IMR-90 (cell line): ENCODE data around the gene TAGLN. TPM values are rescaled to one million over a fixed set of nuclear protein-coding genes. Genes with fewer than 3 reads are reported as not detected.

Experiments
- ATAC-seq: fragments of 200-7000 bp; cut with Tn5 transposase; 2 replicates; pipeline ENCODE4 v1.9.1; 2020; ENCODE audit warnings: low read depth, mild to moderate bottlenecking, moderate library complexity
- BruUV-seq: library from RNA; stranded (reverse); fragments of 400-500 nt; replicated peaks from 2 replicates; lab custom pipeline; 2021; lab: Mats Ljungman, UMichigan
- CTCF ChIA-PET: fragments of 300-600 bp; formaldehyde crosslinking; extraction: SDS; loops from one replicate; lab custom pipeline; 2021; ENCODE audit warnings: antibody characterized with exemption; lab: Yijun Ruan, JAX
- POLR2A ChIA-PET: fragments of 300-600 bp; sonication (Branson Sonifier 250); formaldehyde crosslinking; loops from one replicate; lab custom pipeline; 2022; ENCODE audit warnings: antibody characterized with exemption; ENCODE audit not compliant: unreplicated experiment; lab: Charles Lee
- DNase-seq: peaks from one replicate; pipeline ENCODE4 v3.0.0; 2013
- H2AFZ ChIP-seq: replicated peaks from 2 replicates; pipeline ENCODE3; 2013; ENCODE audit warnings: low read length, mild to moderate bottlenecking; ENCODE audit not compliant: poor library complexity
- H2AK5ac ChIP-seq: 2 replicates; pipeline ENCODE4 v1.6.1; 2013; ENCODE audit warnings: low read depth, low read length, inconsistent platforms
- H2AK9ac ChIP-seq: replicated peaks from 2 replicates; pipeline ENCODE3; 2013; ENCODE audit warnings: mild to moderate bottlenecking, low read depth, low read length, moderate library complexity; ENCODE audit not compliant: poor library complexity
- H2BK120ac ChIP-seq: 2 replicates; pipeline ENCODE4 v1.6.1; 2013; ENCODE audit warnings: low read depth, low read length, inconsistent platforms
- H2BK15ac ChIP-seq: 3 replicates; pipeline ENCODE4 v1.6.1; 2013; ENCODE audit warnings: low read depth, low read length, inconsistent platforms
- H2BK20ac ChIP-seq: 2 replicates; pipeline ENCODE4 v1.6.1; 2013; ENCODE audit warnings: low read depth, mild to moderate bottlenecking, inconsistent platforms, low read length, moderate library complexity
- H2BK5ac ChIP-seq: 2 replicates; pipeline ENCODE4 v1.6.1; 2013; ENCODE audit warnings: mild to moderate bottlenecking, low read depth, low read length, inconsistent platforms; ENCODE audit not compliant: poor library complexity, severe bottlenecking
- H3K14ac ChIP-seq: replicated peaks from 2 replicates; pipeline ENCODE4 v1.6.1; 2013; ENCODE audit warnings: low read depth, low read length, inconsistent platforms
- H3K18ac ChIP-seq: 2 replicates; pipeline ENCODE4 v1.6.1; 2013; ENCODE audit warnings: low read depth, low read length, control low read depth
- H3K23ac ChIP-seq: 2 replicates; pipeline ENCODE4 v1.6.1; 2013; ENCODE audit warnings: low read depth, low read length, inconsistent platforms
- H3K27ac ChIP-seq: 2 replicates; pipeline ENCODE4 v1.5.1; 2013; ENCODE audit warnings: mild to moderate bottlenecking, control low read depth, low read length; ENCODE audit not compliant: insufficient read depth
- H3K27me3 ChIP-seq: 2 replicates; pipeline ENCODE4 v1.6.1; 2013; ENCODE audit warnings: low read length; ENCODE audit not compliant: control insufficient read depth, insufficient read depth
- H3K36me3 ChIP-seq: 2 replicates; pipeline ENCODE4 v1.6.1; 2013; ENCODE audit warnings: low read length, mixed read lengths; ENCODE audit not compliant: control insufficient read depth, insufficient read depth
- H3K4ac ChIP-seq: 2 replicates; pipeline ENCODE4 v1.6.1; 2013; ENCODE audit warnings: low read depth, low read length, inconsistent platforms
- H3K4me1 ChIP-seq: 2 replicates; pipeline ENCODE4 v1.6.1; 2013; ENCODE audit warnings: low read length, mixed read lengths; ENCODE audit not compliant: control insufficient read depth, insufficient read depth
- H3K4me2 ChIP-seq: 2 replicates; pipeline ENCODE4 v1.6.1; 2013; ENCODE audit warnings: low read depth, mild to moderate bottlenecking, control low read depth, low read length, moderate library complexity
- H3K4me3 ChIP-seq: 2 replicates; pipeline ENCODE4 v1.5.1; 2013; ENCODE audit warnings: low read depth, mild to moderate bottlenecking, control low read depth, low read length, moderate library complexity; ENCODE audit not compliant: insufficient read depth
- H3K56ac ChIP-seq: 2 replicates; pipeline ENCODE4 v1.6.1; 2013; ENCODE audit warnings: low read length, inconsistent platforms; ENCODE audit not compliant: insufficient read depth; ENCODE audit errors: extremely low read depth
- H3K79me1 ChIP-seq, 2 experiments: 2 replicates each; pipeline ENCODE4 v1.6.1; 2013; ENCODE audit warnings: low read length in 2 of 2, inconsistent platforms in 1 of 2, low read depth in 1 of 2
- H3K9ac ChIP-seq: 2 replicates; pipeline ENCODE4 v1.6.1; 2013; ENCODE audit warnings: low read depth, low read length, control low read depth
- H3K9me1 ChIP-seq: 2 replicates; pipeline ENCODE4 v1.6.1; 2013; ENCODE audit warnings: low read length, inconsistent platforms; ENCODE audit not compliant: insufficient read depth
- H3K9me3 ChIP-seq: 2 replicates; pipeline ENCODE4 v1.6.1; 2013; ENCODE audit warnings: low read length; ENCODE audit not compliant: control insufficient read depth, insufficient read depth
- H4K20me1 ChIP-seq: 2 replicates; pipeline ENCODE4 v1.6.1; 2013; ENCODE audit warnings: low read length, inconsistent platforms; ENCODE audit not compliant: insufficient read depth
- H4K5ac ChIP-seq: 2 replicates; pipeline ENCODE4 v1.6.1; 2013; ENCODE audit warnings: mild to moderate bottlenecking, low read depth, low read length, control low read depth
- H4K8ac ChIP-seq, 2 experiments: 2 replicates each; pipeline ENCODE4 v1.6.1; 2013; ENCODE audit warnings: low read depth in 2 of 2, low read length in 2 of 2, control low read depth in 1 of 2, inconsistent platforms in 1 of 2
- H4K91ac ChIP-seq: 2 replicates; pipeline ENCODE4 v1.6.1; 2013; ENCODE audit warnings: low read depth, low read length, inconsistent platforms; ENCODE audit not compliant: insufficient read depth
- FOS ChIP-seq: fragments of 150-350 bp; IDR thresholded peaks from 2 replicates; pipeline ENCODE4 v1.6.1; 2016; ENCODE audit warnings: low read depth, low read length
- MXI1 ChIP-seq: IDR thresholded peaks from 2 replicates; pipeline ENCODE4 v1.6.1; 2012; ENCODE audit warnings: low read depth, mild to moderate bottlenecking, low read length, moderate library complexity, borderline replicate concordance
- RCOR1 ChIP-seq: IDR thresholded peaks from 2 replicates; pipeline ENCODE4 v1.6.1; 2012; ENCODE audit warnings: mild to moderate bottlenecking, low read length, improper control_type of control experiment; ENCODE audit not compliant: insufficient replicate concordance
- RFX5 ChIP-seq: IDR thresholded peaks from 2 replicates; pipeline ENCODE4 v1.8.0; 2012; ENCODE audit warnings: low read depth, mild to moderate bottlenecking, low read length, moderate library complexity
- WGBS, 2 experiments: methylation state at CpG; one replicate each; pipeline versions ENCODE4 v1.1.5 to v1.1.7; 2013; ENCODE audit warnings: missing lambda C conversion rate in 2 of 2; ENCODE audit not compliant: insufficient read length in 1 of 2; ENCODE audit errors: extremely low coverage in 2 of 2; 5-methylcytosine and 5-hydroxymethylcytosine counted together
- dilution Hi-C: fragments of 300-500 bp; cut with HindIII; formaldehyde crosslinking; loops from one replicate; pipeline ENCODE4 v1.14.3; 2018; ENCODE audit warnings: low sequenced_read_pairs; ENCODE audit not compliant: unreplicated experiment
- in situ Hi-C: fragments of 300-500 bp; cut with MboI; formaldehyde crosslinking; loops from 3 replicates; pipeline ENCODE4 v1.14.3; 2019; ENCODE audit warnings: low sequenced_read_pairs, inconsistent platforms, mixed read lengths
- intact Hi-C: fragments of 100-400 bp; cut with micrococcal nuclease; formaldehyde crosslinking; loops from 2 replicates; pipeline ENCODE4 v1.10.0; 2022
- polyA plus RNA-seq, 3 experiments: library from polyadenylated mRNA; depleted of rRNA; stranded (reverse); fragments of >200 nt; gene quantifications; 2 replicates each; pipeline ENCODE4 v1.2.3, GENCODE V29; 2012; ENCODE audit warnings: low replicate concordance in 1 of 3
- total RNA-seq: library from RNA; depleted of rRNA; stranded (reverse); fragments of >200 nt; gene quantifications from 2 replicates; pipeline ENCODE4 v1.2.3, GENCODE V29; 2012

The TAGLN gene
- total and polyA plus RNA-seq, 2 of the 4 experiments (the other 2 are of a cell fraction) = 2,558 to 3,760 TPM

GRCh38 chr11:117231842-117232091 is 32.6 kb downstream of the TAGLN start, which contains the start of gene PCSK7:
PCSK7 (minus strand) TSS chr11:117232073; CDS start chr11:117229844, 2,229 bp downstream.
- Histone ChIP-seq H3K4me1 (peaks cover 7% of the 10 kb centered on the region), H4K8ac (peak within 1 kb of the TSS; percentile 82 to 99), H3K4me2 (peak within 1 kb of the TSS; percentile 95), H3K9ac (peak within 1 kb of the TSS; percentile 96), H4K5ac (peak within 1 kb of the TSS; percentile 91), H3K23ac (peak within 1 kb of the TSS; percentile 92), H3K9me1 (no peaks in the 10 kb centered on the region), H2BK20ac (no peak within 1 kb of the TSS), H2BK15ac (peak within 1 kb of the TSS; percentile 89; the same call in 1 of the 3 replicates), H4K20me1 (no peaks in the 10 kb centered on the region; the same call in 1 of the 2 replicates), H2AK5ac (peak within 1 kb of the TSS; percentile 90), H3K14ac (peak within 1 kb of the TSS; percentile 92), H3K9me3 (no peaks in the 10 kb centered on the region), H2BK5ac (peak within 1 kb of the TSS; percentile 68), H2AK9ac (peak within 1 kb of the TSS; percentile 96), H3K4ac (peak within 1 kb of the TSS; percentile 90), H3K56ac (peak within 1 kb of the TSS; percentile 90), H4K91ac (peak within 1 kb of the TSS; percentile 81), H3K36me3 (peaks cover 25% of the 10 kb centered on the region), H3K4me3 (peak within 1 kb of the TSS; percentile 99), H3K27me3 (no peaks in the 10 kb centered on the region), H2AFZ (peak within 1 kb of the TSS; percentile 93), H2BK120ac (peak within 1 kb of the TSS; percentile 75), H3K18ac (peak within 1 kb of the TSS; percentile 69), H3K79me1 (peaks cover 30 to 52% of the 10 kb centered on the region in 2 experiments), H3K27ac (peak within 1 kb of the TSS; percentile 98)
- TF ChIP-seq RCOR1 (no peak), RFX5 (0 out of 2 replicates have a peak, but pooled peaks have one; percentile 65), FOS (no peak), MXI1 (peak; percentile 75; the same call in 1 of the 2 replicates)
- DNase-seq (no peak), ATAC-seq (no peak)
- dilution Hi-C loops (no loop called here), in situ Hi-C loops (loop anchor here (5.0 kb wide), 1 partner anchor 444 kb away; the partner anchor contains the start of gene ZPR1), intact Hi-C loops (loop anchor here (1.0 to 10.0 kb wide), 2 partner anchors 85 to 393 kb away; partner anchors contain the start of gene BACE1)
- BruUV-seq = no TSS peak
- CTCF ChIA-PET = interaction anchor here (0.6 kb wide), 1 partner anchor 33 kb away, joined by 3 read pairs; no protein-coding TSS in a partner anchor
- WGBS, 2 experiments = 0% methylated on average over 2 of the region's 13 CpGs; no CpG with 5 or more reads in 1 of the 2 experiments
- POLR2A ChIA-PET = no interaction called here
